Fibroblast of villous mesenchyme (primary cell): ENCODE measurements around the gene CNN1. TPM values are rescaled to one million over a fixed set of nuclear protein-coding genes. Genes with fewer than 3 reads are reported as not detected.
A peak's percentile ranks its signal among the peaks of the same experiment; 100 is the strongest.
"Not testable (repeated sequence)": the region's sequence is repeated elsewhere in the genome, so short reads cannot be mapped to it uniquely, and the experiment has no call there.

Experiments used
- DNase-seq: peaks from one replicate; pipeline ENCODE4 v3.0.0-alpha.2; 2010; ENCODE audit warnings: low read depth
- H3K4me3 ChIP-seq: 2 replicates; pipeline ENCODE4 v1.5.1; 2011; ENCODE audit warnings: low read depth, mild to moderate bottlenecking, low read length
- CTCF ChIP-seq: IDR thresholded peaks from 2 replicates; pipeline ENCODE4 v1.5.1; 2012; ENCODE audit warnings: low read depth, mild to moderate bottlenecking, low read length; ENCODE audit not compliant: insufficient read depth
- total RNA-seq: library from RNA; depleted of rRNA; stranded (reverse); fragments of >200 nt; gene quantifications from 2 replicates; pipeline ENCODE4 v1.2.3, GENCODE V29; 2012

CNN1 gene
- total RNA-seq, 1 donor = 61.3 TPM

- DNase-seq = no peak
- no peak for TF ChIP-seq CTCF
- H3K4me3 ChIP-seq = no peak overlapping the region
These were observed 27.5 kb downstream of the CNN1 start for GRCh38 chr19:11566164-11566563.

DNA sequence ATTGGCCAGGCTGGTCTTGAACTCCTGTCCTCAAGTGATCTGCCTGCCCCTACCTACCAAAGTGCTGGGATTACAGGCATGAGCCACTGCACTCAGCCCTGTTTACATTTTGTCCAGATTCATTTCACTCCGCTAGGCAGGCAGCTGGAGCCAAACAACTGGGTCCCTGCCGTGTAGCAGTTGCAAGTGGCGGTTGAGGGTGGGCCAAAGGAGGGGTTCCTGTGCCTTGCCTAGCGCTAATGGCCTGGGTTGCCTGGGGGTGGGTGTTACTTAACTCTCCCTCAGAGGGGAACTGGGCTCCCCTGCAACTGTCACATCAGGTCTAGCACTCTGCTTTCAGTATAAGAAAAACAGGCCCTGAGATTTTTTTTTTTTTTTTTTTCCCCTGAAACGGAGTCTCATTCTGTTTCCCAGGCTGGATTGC lies 31.4 kb downstream of the CNN1 start:
- no peak for TF ChIP-seq CTCF
- DNase-seq = no peak

DNA sequence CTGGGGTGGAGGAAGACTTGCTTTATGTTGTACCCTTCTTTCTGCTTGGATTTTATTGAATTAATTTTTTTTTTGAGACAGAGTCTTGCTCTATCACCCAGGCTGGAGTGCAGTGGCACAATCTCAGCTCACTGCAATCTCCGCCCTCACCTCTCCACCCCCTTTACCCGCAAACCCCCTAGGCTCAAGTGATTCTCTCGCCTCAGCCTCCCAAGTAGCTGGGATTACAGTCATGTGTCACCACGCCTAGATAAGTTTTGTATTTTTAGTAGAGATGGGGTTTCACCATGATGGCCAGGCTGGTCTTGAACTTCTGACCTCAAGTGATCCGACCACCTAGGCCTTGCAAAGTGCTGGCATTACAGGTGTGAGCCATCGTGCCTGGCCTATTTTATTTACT lies 34.7 kb downstream of the CNN1 start:
- H3K4me3 ChIP-seq, DNase-seq: not testable (repeated sequence)

More for the DNA sequence above, 31.4 kb downstream of the CNN1 start:
- no peak overlapping the region for H3K4me3 ChIP-seq

GRCh38 chr19:11573763-11574162 lies 35.1 kb downstream of the CNN1 start:
- not testable (repeated sequence) for H3K4me3 ChIP-seq

GRCh38 chr19:11574689-11575088 lies 36.0 kb downstream of the CNN1 start:
- TF ChIP-seq CTCF = no peak
- DNase-seq = no peak

More at GRCh38 chr19:11573763-11574162, 35.1 kb downstream of the CNN1 start:
- not testable (repeated sequence) for DNase-seq

GRCh38 chr19:11576227-11576626 lies 37.6 kb downstream of the CNN1 start:
- H3K4me3 ChIP-seq = no peak overlapping the region
- no peak for TF ChIP-seq CTCF
- no peak for DNase-seq

More at GRCh38 chr19:11574689-11575088, 36.0 kb downstream of the CNN1 start:
- H3K4me3 ChIP-seq = no peak overlapping the region

DNA sequence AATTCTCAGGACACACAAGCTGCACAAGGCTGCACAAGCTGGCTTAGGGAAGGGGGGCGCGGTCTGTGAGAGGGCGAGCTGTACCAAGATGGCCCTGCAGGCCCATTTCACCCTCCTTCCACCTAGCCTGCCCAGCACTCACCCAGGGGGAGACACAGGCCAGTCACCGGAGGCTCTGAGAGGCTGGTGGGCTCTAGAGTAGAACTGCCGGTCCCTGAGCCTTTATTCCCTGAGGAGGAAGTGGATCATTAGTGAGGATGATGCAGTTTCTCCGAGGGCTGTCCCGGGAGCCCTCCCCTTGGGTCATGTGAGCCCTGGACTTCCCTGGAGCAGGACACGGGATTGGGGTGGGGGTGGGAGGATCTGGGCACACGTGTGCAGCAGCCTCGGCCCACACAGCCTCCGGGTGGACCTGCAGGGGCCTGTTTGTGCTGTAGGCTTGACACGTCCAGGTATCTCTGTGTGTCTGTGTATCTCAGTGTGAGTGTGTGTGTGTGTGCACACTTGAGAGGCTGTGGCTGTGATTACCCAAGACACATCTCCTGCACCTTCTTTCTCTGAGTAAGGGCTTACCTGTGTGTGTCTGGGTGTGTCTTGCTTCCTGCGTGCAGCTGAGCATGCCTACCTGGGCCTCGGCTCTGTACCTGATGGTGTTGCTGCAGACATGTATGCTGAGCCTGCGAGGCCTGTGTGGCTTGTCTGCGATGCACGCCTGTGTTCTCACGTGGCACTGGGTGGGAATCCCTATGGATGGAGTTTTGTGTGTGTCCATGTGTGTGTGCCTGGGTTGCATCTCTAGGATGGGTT lies 39.0 kb downstream of the CNN1 start, which contains the start of gene ACP5:
TSS of gene ACP5 (minus strand) at position 195 of the 807 bp plus-strand sequence. CDS start 328 bp downstream, outside the sequence.
- H3K4me3 ChIP-seq = no peak within 1 kb of the TSS
- DNase-seq = peak; percentile 20
- TF ChIP-seq CTCF = no peak
